A549 (cell line): Measurements from ENCODE around the gene KIAA1671. TPM values are rescaled to one million over a fixed set of nuclear protein-coding genes. Genes with fewer than 3 reads are reported as not detected.
A peak's percentile ranks its signal among the peaks of the same experiment; 100 is the strongest.

Experiments used
- ATAC-seq, 2 experiments: fragments of 200-7000 bp in 1 of 2; fragments of >200 bp in 1 of 2; cut with Nextera tagmentation in 1 of 2; cut with Tn5 transposase in 1 of 2; 3 replicates each; pipeline versions ENCODE4 v1.8.0 to v1.9.1; 2018 to 2020; ENCODE audit warnings: mild to moderate bottlenecking in 1 of 2, moderate library complexity in 1 of 2
- CTCF ChIA-PET: fragments of 300-600 bp; sonication (Branson Sonifier 250); formaldehyde crosslinking; extraction: SDS; loops from one replicate; lab custom pipeline; 2021; ENCODE audit warnings: antibody characterized with exemption, inconsistent platforms; lab: Yijun Ruan, JAX
- POLR2A ChIA-PET: fragments of 350-600 bp; formaldehyde crosslinking; extraction: SDS; loops from one replicate; lab custom pipeline; 2021; ENCODE audit warnings: antibody characterized with exemption, inconsistent platforms; lab: Yijun Ruan, JAX
- DNase-seq, 2 experiments: peaks; one replicate each; pipeline versions ENCODE4 v3.0.0 to v3.0.0-alpha.2; 2011 to 2016; ENCODE audit warnings: low read depth in 1 of 2, low spot score in 1 of 2
- FAIRE-seq: peaks from 2 replicates; lab custom pipeline; 2011; peaks lifted over from hg19 to GRCh38; lab: Jason Lieb, UNC
- H3K27ac ChIP-seq, 2 experiments: fragments of >200 bp; sonication (Bioruptor Twin); formaldehyde crosslinking; 3 replicates each; pipeline ENCODE4 v1.5.1; 2016 to 2017
- H3K4me1 ChIP-seq: fragments of >200 bp; sonication (Bioruptor Twin); formaldehyde crosslinking; 3 replicates; pipeline ENCODE4 v1.6.1; 2016
- H3K4me2 ChIP-seq: fragments of >200 bp; sonication (Bioruptor Twin); formaldehyde crosslinking; 3 replicates; pipeline ENCODE4 v1.6.1; 2016
- H3K4me3 ChIP-seq: fragments of >200 bp; sonication (Bioruptor Twin); formaldehyde crosslinking; 3 replicates; pipeline ENCODE4 v1.5.1; 2016
- H3K9me3 ChIP-seq: fragments of >200 bp; sonication (Bioruptor Twin); formaldehyde crosslinking; 3 replicates; pipeline ENCODE4 v1.6.1; 2016
- CBX2 ChIP-seq: fragments of 200-600 bp; sonication (generic); IDR thresholded peaks from 2 replicates; pipeline ENCODE4 v1.6.1; 2016; ENCODE audit warnings: low read depth, mild to moderate bottlenecking, borderline replicate concordance
- CBX8 ChIP-seq: fragments of 200-600 bp; sonication (generic); IDR thresholded peaks from 2 replicates; pipeline ENCODE4 v1.6.1; 2016
- CEBPB ChIP-seq, 2 experiments: fragments of >200 bp in 1 of 2; sonication (Bioruptor Twin) in 1 of 2; formaldehyde crosslinking in 1 of 2; IDR thresholded peaks; 2 replicates each; pipeline ENCODE4 v1.6.1; 2012 to 2016
- CHD2 ChIP-seq: fragments of 150-350 bp; IDR thresholded peaks from 2 replicates; pipeline ENCODE4 v1.6.1; 2014; ENCODE audit warnings: low read length; ENCODE audit not compliant: partially characterized antibody
- CHD4 ChIP-seq: fragments of 200-600 bp; sonication (generic); IDR thresholded peaks from 2 replicates; pipeline ENCODE4 v1.6.1; 2016; ENCODE audit warnings: antibody characterized with exemption, mild to moderate bottlenecking, borderline replicate concordance
- ESRRA ChIP-seq: fragments of 150-350 bp; IDR thresholded peaks from 2 replicates; pipeline ENCODE4 v1.6.1; 2014; ENCODE audit warnings: mild to moderate bottlenecking, low read length, borderline replicate concordance
- FOSB ChIP-seq: fragments of 250-450 bp; sonication (Bioruptor Pico); IDR thresholded peaks from 2 replicates; pipeline ENCODE4 v1.5.0; 2020; ENCODE audit warnings: mild to moderate bottlenecking, moderate library complexity
- FOSL2 ChIP-seq, 2 experiments: fragments of 450-650 bp in 1 of 2; fragments of >200 bp in 1 of 2; sonication (Bioruptor Twin) in 1 of 2; formaldehyde crosslinking; IDR thresholded peaks; 2 replicates each; pipeline versions ENCODE4 v1.5.0 to v1.6.1; 2016 to 2020; ENCODE audit warnings: mild to moderate bottlenecking in 1 of 2, moderate library complexity in 1 of 2
- FOXS1 ChIP-seq: fragments of 250-450 bp; sonication (Bioruptor Pico); IDR thresholded peaks from 2 replicates; pipeline ENCODE4 v1.5.0; 2020; ENCODE audit warnings: mild to moderate bottlenecking, moderate library complexity
- JUN ChIP-seq, 2 experiments: fragments of >200 bp; sonication (Bioruptor Twin); formaldehyde crosslinking; IDR thresholded peaks; 2 replicates in 1 of 2; 3 replicates in 1 of 2; pipeline ENCODE4 v1.6.1; 2016 to 2017
- KDM5A ChIP-seq: fragments of 200-600 bp; sonication (generic); IDR thresholded peaks from 2 replicates; pipeline ENCODE4 v1.6.1; 2016; ENCODE audit warnings: antibody characterized with exemption, mild to moderate bottlenecking
- MAFK ChIP-seq: fragments of 450-650 bp; IDR thresholded peaks from 2 replicates; pipeline ENCODE4 v1.6.1; 2014; ENCODE audit not compliant: partially characterized antibody
- MAZ ChIP-seq: fragments of 150-350 bp; IDR thresholded peaks from 2 replicates; pipeline ENCODE4 v1.6.1; 2014; ENCODE audit warnings: antibody characterized with exemption, low read depth, low read length, borderline replicate concordance
- MYC ChIP-seq: IDR thresholded peaks from 2 replicates; pipeline ENCODE4 v1.6.1; 2012; ENCODE audit warnings: mild to moderate bottlenecking, inconsistent platforms, low read length, improper control_type of control experiment, borderline replicate concordance
- NFE2L2 ChIP-seq: fragments of 150-350 bp; conservative IDR thresholded peaks from 2 replicates; pipeline ENCODE4 v1.6.1; 2014; ENCODE audit warnings: low read length
- NPAS2 ChIP-seq: fragments of 250-450 bp; sonication (Bioruptor Pico); IDR thresholded peaks from 2 replicates; pipeline ENCODE4 v1.8.0; 2022; ENCODE audit warnings: mild to moderate bottlenecking, moderate library complexity, borderline replicate concordance
- PHF8 ChIP-seq: fragments of 200-600 bp; sonication (generic); IDR thresholded peaks from 2 replicates; pipeline ENCODE4 v1.6.1; 2016; ENCODE audit warnings: low read depth, mild to moderate bottlenecking, antibody characterized with exemption, moderate library complexity, borderline replicate concordance
- RARB ChIP-seq: fragments of 250-450 bp; sonication (Bioruptor Pico); IDR thresholded peaks from 2 replicates; pipeline ENCODE4 v1.8.0; 2021; ENCODE audit warnings: mild to moderate bottlenecking, moderate library complexity
- RCOR1 ChIP-seq: fragments of 150-350 bp; IDR thresholded peaks from 2 replicates; pipeline ENCODE4 v1.6.1; 2014; ENCODE audit warnings: antibody characterized with exemption, low read length, low read depth
- SREBF2 ChIP-seq: fragments of 450-650 bp; IDR thresholded peaks from 2 replicates; pipeline ENCODE4 v1.6.1; 2014; ENCODE audit warnings: mild to moderate bottlenecking, moderate library complexity
- ZC3H11A ChIP-seq: fragments of 450-650 bp; IDR thresholded peaks from 2 replicates; pipeline ENCODE4 v1.6.1; 2014; ENCODE audit warnings: antibody characterized with exemption, mild to moderate bottlenecking
- ZSCAN20 ChIP-seq: fragments of 250-450 bp; sonication (Bioruptor Pico); IDR thresholded peaks from 2 replicates; pipeline ENCODE4 v1.8.0; 2022; ENCODE audit warnings: mild to moderate bottlenecking, moderate library complexity
- WGBS: methylation state at CpG from one replicate; pipeline ENCODE4 v1.1.6; 2017; ENCODE audit errors: missing lambda C conversion rate; 5-methylcytosine and 5-hydroxymethylcytosine counted together
- polyA plus RNA-seq, 4 experiments: library from polyadenylated mRNA; depleted of rRNA in 3 of 4; stranded (reverse); fragments of >200 nt; fragmentation: RNase III in 1 of 4; extraction: RNeasy Plus Mini Kit Qiagen cat#74134 plus additional on column Dnase treatment in 1 of 4; gene quantifications; 2 replicates in 3 of 4; 3 replicates in 1 of 4; pipeline ENCODE4 v1.2.3, GENCODE V29; 2011 to 2017
- TF ChIP-seq, protein P1 (sequence below): IDR thresholded peaks from 2 replicates; pipeline ENCODE4 v1.6.1; 2012
- TF ChIP-seq, protein P2 (sequence below): fragments of >200 bp; sonication (Bioruptor Twin); formaldehyde crosslinking; IDR thresholded peaks from 2 replicates; pipeline ENCODE4 v1.6.1; 2016
- TF ChIP-seq, protein P3 (sequence below): fragments of >200 bp; sonication (Bioruptor Twin); formaldehyde crosslinking; IDR thresholded peaks from 3 replicates; pipeline ENCODE4 v1.6.1; 2016
- TF ChIP-seq, protein P4 (sequence below): IDR thresholded peaks from 2 replicates; pipeline ENCODE4 v1.6.1; 2012; ENCODE audit warnings: low read depth, borderline replicate concordance
- TF ChIP-seq, protein P5 (sequence below): fragments of 250-450 bp; sonication (Bioruptor Pico); IDR thresholded peaks from 2 replicates; pipeline ENCODE4 v1.5.0; 2020; ENCODE audit warnings: low read depth, mild to moderate bottlenecking, moderate library complexity
- TF ChIP-seq, protein P6 (sequence below): fragments of 200-600 bp; sonication (generic); IDR thresholded peaks from 2 replicates; pipeline ENCODE4 v1.6.1; 2016; ENCODE audit warnings: antibody characterized with exemption, mild to moderate bottlenecking, moderate library complexity

Gene KIAA1671
- polyA plus RNA-seq, 2 of the 4 experiments (the other 2 are of a cell fraction) = 5.3 to 7.9 TPM

DNA sequence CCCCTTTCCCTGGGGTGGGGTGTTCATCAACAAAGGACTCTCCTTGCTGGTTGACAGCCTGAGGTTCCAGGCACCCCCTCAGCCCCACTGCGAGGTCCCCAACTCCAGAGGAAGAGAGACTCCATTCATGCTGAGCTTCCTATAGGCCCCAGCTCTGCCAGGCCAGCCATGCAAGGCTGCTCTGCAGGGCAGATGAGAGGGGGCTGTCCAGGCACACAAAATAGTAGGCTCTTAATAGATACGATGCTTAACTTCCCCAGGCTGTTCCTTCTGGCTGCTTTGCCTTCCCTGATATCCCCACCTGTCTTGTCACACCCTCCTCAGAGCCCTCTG, 202.1 kb downstream of the KIAA1671 start:
- H3K4me2 ChIP-seq = no peak overlapping the region
- H3K4me3 ChIP-seq = no peak overlapping the region
- H3K4me1 ChIP-seq = 0 out of 3 replicates have a peak, but pooled peaks cover 7% of the 10 kb centered on the region
- DNase-seq (no peak), FAIRE-seq (no peak), ATAC-seq (peak in 1 of 2 experiments; percentile 24; a peak in 1 of 6 replicates)
- H3K27ac ChIP-seq = no peak overlapping the region
- CTCF ChIA-PET = interaction anchor here (1.3 kb wide), 1 partner anchor 44 kb away, joined by 3 read pairs; no protein-coding TSS in a partner anchor
- TF ChIP-seq ZC3H11A = no peak
- TF ChIP-seq FOXS1 (CRISPR knock-in tag) = no peak
- TF ChIP-seq RARB (CRISPR knock-in tag) = no peak
- TF ChIP-seq, protein P1, sequence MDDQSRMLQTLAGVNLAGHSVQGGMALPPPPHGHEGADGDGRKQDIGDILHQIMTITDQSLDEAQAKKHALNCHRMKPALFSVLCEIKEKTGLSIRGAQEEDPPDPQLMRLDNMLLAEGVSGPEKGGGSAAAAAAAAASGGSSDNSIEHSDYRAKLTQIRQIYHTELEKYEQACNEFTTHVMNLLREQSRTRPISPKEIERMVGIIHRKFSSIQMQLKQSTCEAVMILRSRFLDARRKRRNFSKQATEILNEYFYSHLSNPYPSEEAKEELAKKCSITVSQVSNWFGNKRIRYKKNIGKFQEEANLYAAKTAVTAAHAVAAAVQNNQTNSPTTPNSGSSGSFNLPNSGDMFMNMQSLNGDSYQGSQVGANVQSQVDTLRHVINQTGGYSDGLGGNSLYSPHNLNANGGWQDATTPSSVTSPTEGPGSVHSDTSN = no peak
- TF ChIP-seq ZSCAN20 (CRISPR knock-in tag) = no peak
- no peak for TF ChIP-seq MYC
- no peak for TF ChIP-seq CHD4
- no peak for TF ChIP-seq NFE2L2
- TF ChIP-seq MAFK = no peak
- TF ChIP-seq, protein P2, sequence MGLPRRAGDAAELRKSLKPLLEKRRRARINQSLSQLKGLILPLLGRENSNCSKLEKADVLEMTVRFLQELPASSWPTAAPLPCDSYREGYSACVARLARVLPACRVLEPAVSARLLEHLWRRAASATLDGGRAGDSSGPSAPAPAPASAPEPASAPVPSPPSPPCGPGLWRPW = no peak
- no peak for TF ChIP-seq SREBF2
- no peak for TF ChIP-seq FOSB (CRISPR knock-in tag)
- TF ChIP-seq CBX2 = no peak
- TF ChIP-seq, all 56 proteins: peak for 0
- no peaks in the 10 kb centered on the region for H3K9me3 ChIP-seq
- WGBS = 85% methylated on average over 1 of the region's 2 CpGs
- POLR2A ChIA-PET = no interaction called here

DNA sequence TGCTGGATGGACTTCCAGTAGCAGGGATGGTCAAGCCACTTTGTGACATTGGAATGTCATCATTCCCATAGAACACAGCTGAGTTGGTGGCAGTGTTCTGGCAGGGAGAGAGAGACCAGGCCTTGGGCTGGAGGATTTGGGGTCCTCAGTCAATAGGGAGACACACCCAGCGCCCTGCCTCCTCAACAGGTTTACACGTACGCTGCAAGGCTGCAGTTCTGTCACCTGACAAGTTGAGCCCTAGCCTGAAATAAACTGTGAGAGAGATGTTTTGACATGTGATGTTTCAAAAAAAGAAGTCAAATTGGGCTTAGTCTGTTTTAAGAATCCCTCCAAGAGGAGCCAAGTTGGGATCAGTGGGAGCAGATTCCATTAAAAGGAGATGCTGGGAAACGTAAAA, 204.2 kb downstream of the KIAA1671 start:
- no peak for ATAC-seq
- TF ChIP-seq ZC3H11A = no peak
- TF ChIP-seq CEBPB (IDR thresholded peaks at IDR 0.05) = no peak
- no peak for TF ChIP-seq NPAS2 (CRISPR knock-in tag)
- TF ChIP-seq CHD4 = no peak
- no peak for TF ChIP-seq KDM5A
- no peak for TF ChIP-seq JUN (IDR thresholded peaks at IDR 0.05)
- TF ChIP-seq CHD2 = no peak
- no peak for TF ChIP-seq RARB (CRISPR knock-in tag)
- TF ChIP-seq, protein P3, sequence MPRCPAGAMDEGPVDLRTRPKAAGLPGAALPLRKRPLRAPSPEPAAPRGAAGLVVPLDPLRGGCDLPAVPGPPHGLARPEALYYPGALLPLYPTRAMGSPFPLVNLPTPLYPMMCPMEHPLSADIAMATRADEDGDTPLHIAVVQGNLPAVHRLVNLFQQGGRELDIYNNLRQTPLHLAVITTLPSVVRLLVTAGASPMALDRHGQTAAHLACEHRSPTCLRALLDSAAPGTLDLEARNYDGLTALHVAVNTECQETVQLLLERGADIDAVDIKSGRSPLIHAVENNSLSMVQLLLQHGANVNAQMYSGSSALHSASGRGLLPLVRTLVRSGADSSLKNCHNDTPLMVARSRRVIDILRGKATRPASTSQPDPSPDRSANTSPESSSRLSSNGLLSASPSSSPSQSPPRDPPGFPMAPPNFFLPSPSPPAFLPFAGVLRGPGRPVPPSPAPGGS = no peak
- TF ChIP-seq FOSL2 (IDR thresholded peaks at IDR 0.05) = no peak
- no peak for TF ChIP-seq FOSL2 (CRISPR knock-in tag; IDR thresholded peaks at IDR 0.05)
- no peak for TF ChIP-seq CBX8
- TF ChIP-seq, protein P4, sequence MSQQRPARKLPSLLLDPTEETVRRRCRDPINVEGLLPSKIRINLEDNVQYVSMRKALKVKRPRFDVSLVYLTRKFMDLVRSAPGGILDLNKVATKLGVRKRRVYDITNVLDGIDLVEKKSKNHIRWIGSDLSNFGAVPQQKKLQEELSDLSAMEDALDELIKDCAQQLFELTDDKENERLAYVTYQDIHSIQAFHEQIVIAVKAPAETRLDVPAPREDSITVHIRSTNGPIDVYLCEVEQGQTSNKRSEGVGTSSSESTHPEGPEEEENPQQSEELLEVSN = no peak
- TF ChIP-seq, protein P5, sequence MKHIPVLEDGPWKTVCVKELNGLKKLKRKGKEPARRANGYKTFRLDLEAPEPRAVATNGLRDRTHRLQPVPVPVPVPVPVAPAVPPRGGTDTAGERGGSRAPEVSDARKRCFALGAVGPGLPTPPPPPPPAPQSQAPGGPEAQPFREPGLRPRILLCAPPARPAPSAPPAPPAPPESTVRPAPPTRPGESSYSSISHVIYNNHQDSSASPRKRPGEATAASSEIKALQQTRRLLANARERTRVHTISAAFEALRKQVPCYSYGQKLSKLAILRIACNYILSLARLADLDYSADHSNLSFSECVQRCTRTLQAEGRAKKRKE = no peak
- TF ChIP-seq ESRRA = no peak
- TF ChIP-seq, protein P6, sequence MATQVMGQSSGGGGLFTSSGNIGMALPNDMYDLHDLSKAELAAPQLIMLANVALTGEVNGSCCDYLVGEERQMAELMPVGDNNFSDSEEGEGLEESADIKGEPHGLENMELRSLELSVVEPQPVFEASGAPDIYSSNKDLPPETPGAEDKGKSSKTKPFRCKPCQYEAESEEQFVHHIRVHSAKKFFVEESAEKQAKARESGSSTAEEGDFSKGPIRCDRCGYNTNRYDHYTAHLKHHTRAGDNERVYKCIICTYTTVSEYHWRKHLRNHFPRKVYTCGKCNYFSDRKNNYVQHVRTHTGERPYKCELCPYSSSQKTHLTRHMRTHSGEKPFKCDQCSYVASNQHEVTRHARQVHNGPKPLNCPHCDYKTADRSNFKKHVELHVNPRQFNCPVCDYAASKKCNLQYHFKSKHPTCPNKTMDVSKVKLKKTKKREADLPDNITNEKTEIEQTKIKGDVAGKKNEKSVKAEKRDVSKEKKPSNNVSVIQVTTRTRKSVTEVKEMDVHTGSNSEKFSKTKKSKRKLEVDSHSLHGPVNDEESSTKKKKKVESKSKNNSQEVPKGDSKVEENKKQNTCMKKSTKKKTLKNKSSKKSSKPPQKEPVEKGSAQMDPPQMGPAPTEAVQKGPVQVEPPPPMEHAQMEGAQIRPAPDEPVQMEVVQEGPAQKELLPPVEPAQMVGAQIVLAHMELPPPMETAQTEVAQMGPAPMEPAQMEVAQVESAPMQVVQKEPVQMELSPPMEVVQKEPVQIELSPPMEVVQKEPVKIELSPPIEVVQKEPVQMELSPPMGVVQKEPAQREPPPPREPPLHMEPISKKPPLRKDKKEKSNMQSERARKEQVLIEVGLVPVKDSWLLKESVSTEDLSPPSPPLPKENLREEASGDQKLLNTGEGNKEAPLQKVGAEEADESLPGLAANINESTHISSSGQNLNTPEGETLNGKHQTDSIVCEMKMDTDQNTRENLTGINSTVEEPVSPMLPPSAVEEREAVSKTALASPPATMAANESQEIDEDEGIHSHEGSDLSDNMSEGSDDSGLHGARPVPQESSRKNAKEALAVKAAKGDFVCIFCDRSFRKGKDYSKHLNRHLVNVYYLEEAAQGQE = no peak
- no peak for TF ChIP-seq PHF8
- no peak for TF ChIP-seq RCOR1
- no peak for TF ChIP-seq MAZ
- POLR2A ChIA-PET = no interaction called here
- H3K27ac ChIP-seq = no peak overlapping the region
- no peak for FAIRE-seq
- 94% methylated on average over 4 of the region's 4 CpGs for WGBS
- CTCF ChIA-PET = interaction anchor here (1.0 kb wide), 1 partner anchor 45 kb away, joined by 3 read pairs; no protein-coding TSS in a partner anchor
- 0 out of 3 replicates have a peak, but pooled peaks cover 7% of the 10 kb centered on the region for H3K4me1 ChIP-seq
- no peak for DNase-seq
- H3K4me2 ChIP-seq = no peak overlapping the region
- H3K4me3 ChIP-seq = no peak overlapping the region
- no peaks in the 10 kb centered on the region for H3K9me3 ChIP-seq
